ENCODE results near the gene MCTP2. TPM values are rescaled to one million over a fixed set of nuclear protein-coding genes. Genes with fewer than 3 reads are reported as not detected.

The MCTP2 gene
- total and polyA plus RNA-seq, 2 donors, result 3.9 to 37.3 TPM

DNA sequence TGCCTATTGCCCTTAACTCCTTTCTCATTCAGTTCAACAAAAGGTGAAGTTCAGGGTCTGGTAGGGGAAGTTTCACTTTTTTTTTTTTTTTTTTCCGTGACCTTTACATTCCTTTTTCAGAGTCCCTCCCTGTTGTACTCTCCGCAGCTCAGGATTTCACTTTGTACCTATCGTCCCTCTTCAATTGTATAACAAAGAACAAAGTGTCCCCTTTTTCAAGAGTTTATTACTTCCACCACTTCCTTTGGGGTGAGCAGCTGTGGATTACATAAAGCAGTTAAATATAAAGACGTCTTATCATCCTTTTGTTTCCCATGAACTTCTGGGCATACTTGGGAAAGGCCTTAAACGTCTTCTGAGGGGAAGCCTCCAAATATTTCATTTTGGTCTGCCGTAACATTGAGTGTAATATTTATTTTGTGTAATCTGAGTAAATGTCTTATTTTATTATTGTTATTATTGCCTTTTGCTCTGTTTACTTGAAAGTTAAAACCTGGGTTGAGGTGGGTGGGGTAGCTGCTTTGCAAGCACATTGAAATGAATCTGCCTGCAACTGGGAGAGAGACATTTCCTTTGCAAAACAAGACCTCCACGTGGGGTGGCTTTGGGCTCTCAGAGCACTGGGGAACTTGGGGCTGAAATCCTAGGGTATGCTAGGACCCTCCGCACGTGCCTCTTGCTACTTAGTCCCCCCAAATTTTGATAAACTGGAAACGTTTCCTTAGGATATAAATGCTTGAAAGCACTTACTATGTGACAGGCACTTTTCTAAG, 169.4 kb downstream of the MCTP2 start:
- Histone ChIP-seq H3K4me3 (ENCODE audit: low read depth, low read length) (no peak overlapping the region), H3K36me3 (ENCODE audit: insufficient read depth) (no peaks in the 10 kb centered on the region), H3K4me1 (ENCODE audit: insufficient read depth) (no peaks in the 10 kb centered on the region), H3K27ac (ENCODE audit: low read depth) (no peak overlapping the region)
- 44% methylated on average over 10 of the region's 10 CpGs for WGBS
- DNase-seq (ENCODE audit: extremely low spot score), result no peak

DNA sequence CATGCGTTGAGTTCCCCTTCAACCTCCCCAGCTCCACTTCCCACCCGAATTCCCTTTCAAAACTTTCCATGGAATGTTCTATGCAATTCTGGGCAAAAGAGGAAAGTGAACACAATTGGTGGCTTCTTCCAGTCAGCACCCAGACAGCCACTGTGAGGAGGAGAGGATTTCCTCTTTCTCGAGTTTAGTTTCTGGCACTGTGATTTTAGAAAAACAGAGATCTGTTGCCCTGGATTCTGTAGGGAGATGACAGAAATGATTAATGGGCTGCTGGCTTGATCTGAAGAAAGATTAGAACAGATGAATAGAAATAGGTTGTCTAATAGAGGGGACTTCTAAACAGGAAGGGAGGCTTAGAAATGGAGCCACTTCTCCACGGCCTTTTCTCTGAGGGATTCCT, 172.0 kb downstream of the MCTP2 start:
- no peak for DNase-seq (ENCODE audit: extremely low spot score)
- WGBS, result 31% methylated on average over 4 of the region's 4 CpGs
- no peak overlapping the region for H3K4me3 ChIP-seq (ENCODE audit: low read depth, low read length)

DNA sequence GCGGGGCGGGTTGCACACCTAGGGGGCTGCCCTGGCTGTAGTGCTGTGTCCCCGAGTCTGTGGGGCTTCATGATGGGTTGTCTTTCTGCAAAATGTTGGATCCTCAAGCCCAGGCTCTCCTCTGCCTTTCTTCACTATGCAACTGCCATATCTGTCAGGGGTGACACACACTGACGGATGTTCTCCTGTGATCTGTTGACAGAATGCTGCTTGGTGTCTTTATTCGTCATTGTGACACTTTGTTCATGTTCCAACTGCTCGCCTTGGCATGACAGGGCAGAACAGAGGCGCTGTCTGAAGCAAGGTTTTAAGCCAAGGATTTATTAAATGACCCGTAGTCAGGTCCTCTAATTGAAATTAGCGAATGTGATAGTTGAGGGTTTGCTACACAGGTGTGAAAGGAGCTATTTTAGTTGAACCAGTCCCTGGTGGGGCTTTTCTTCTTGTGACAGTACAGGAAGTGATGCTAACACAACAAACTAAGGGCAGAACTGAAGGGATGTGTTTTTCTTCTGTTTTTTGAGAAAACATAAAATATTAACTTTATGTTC, 173.4 kb downstream of the MCTP2 start:
- no peak overlapping the region for H3K4me3 ChIP-seq (ENCODE audit: low read depth, low read length)
- DNase-seq (ENCODE audit: extremely low spot score), result no peak
- H3K27ac ChIP-seq (ENCODE audit: low read depth), result no peak overlapping the region
- no peaks in the 10 kb centered on the region for H3K36me3 ChIP-seq (ENCODE audit: insufficient read depth)
- 80% methylated on average over 9 of the region's 9 CpGs for WGBS
- no peaks in the 10 kb centered on the region for H3K4me1 ChIP-seq (ENCODE audit: insufficient read depth)

More for the DNA sequence above, 172.0 kb downstream of the MCTP2 start:
- Histone ChIP-seq H3K36me3 (ENCODE audit: insufficient read depth) (no peaks in the 10 kb centered on the region), H3K27ac (ENCODE audit: low read depth) (no peak overlapping the region), H3K4me1 (ENCODE audit: insufficient read depth) (no peaks in the 10 kb centered on the region)

DNA sequence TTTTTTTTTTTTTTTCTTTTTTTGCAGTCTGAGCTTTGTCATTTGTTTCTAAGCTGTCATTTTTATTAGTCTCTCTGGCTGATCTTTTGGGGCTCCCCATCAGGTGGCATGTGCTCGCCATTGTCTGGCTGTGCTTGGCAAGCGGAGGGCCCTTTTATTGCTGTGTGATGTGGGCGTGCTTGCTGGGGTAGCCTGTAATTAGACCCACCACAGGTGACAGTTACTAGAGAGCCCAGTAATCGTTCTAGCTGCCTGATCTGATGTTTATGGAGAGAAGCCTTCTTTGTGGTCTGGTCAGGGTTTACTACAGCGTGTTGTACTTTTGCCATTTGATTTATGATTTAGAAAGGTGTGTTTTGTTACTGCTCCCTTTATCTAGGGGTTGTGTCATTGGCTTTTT, 179.9 kb downstream of the MCTP2 start:
- H3K36me3 ChIP-seq (ENCODE audit: insufficient read depth), result no peaks in the 10 kb centered on the region
- 69% methylated on average over 5 of the region's 5 CpGs for WGBS
- DNase-seq (ENCODE audit: extremely low spot score), result no peak

DNA sequence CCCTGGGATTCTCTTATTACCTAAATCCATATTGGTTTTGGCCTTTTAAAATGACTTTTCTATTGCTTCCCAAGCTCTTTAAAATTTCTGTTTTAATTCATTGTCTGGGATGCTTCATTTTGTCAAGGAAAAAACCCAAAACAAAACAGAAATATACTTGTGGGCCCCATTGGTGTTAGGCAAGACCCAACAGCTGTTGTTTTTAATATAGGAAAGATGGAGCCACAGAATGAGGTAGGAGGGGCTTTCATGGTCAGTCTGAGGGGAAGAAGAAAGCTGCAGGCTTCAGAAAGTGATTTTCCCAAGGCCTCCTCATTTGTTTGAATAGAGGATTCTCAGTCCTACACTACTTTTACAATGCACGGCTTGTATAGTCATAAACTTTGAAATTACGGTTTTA, 180.5 kb downstream of the MCTP2 start:
- Histone ChIP-seq H3K4me3 (ENCODE audit: low read depth, low read length) (no peak overlapping the region), H3K36me3 (ENCODE audit: insufficient read depth) (no peaks in the 10 kb centered on the region), H3K4me1 (ENCODE audit: insufficient read depth) (no peaks in the 10 kb centered on the region), H3K27ac (ENCODE audit: low read depth) (no peak overlapping the region)
- DNase-seq (ENCODE audit: extremely low spot score), result no peak
- WGBS, result 90% methylated on average over 2 of the region's 2 CpGs

More for the DNA sequence above, 179.9 kb downstream of the MCTP2 start:
- Histone ChIP-seq H3K4me3 (ENCODE audit: low read depth, low read length) (no peak overlapping the region), H3K27ac (ENCODE audit: low read depth) (no peak overlapping the region), H3K4me1 (ENCODE audit: insufficient read depth) (no peaks in the 10 kb centered on the region)

DNA sequence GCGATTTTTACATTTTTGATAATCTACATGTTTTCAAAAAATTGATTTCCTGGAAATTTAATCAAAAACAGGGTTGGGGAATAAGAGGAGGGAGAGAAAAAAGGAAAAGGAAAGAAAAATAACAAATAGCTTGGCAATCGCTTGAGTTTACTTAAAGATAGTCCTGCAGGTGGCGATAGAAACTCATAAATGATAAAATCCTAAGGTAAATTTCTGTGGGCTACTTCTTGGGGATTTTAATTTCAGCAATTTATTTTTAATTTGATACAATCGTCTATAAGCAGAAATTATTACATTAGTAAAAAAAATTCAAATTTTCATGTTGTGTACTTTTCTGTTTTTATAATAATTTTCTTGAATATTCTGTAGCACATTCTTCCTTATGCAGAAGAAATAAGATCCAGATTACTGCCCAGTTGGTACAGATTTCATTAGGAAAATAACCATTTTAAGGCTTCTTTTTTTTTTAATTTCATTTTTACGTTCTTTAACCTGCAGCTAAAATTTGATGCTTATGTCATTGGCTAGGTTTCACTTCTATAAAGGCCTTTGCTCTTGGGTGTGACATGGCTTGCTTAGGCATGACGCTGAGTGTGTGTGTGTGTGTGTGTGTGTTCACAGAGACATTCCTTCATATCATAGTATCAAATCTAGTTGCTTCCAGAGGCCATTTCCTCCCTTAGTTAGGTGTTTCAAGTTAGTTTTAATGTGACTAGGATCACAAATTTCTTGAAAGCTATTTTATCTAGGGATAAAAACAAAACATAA, 181.8 kb downstream of the MCTP2 start:
- Histone ChIP-seq H3K4me3 (ENCODE audit: low read depth, low read length) (no peak overlapping the region), H3K27ac (ENCODE audit: low read depth) (no peak overlapping the region), H3K4me1 (ENCODE audit: insufficient read depth) (no peaks in the 10 kb centered on the region), H3K36me3 (ENCODE audit: insufficient read depth) (no peaks in the 10 kb centered on the region)
- WGBS, result 38% methylated on average over 6 of the region's 6 CpGs
- no peak for DNase-seq (ENCODE audit: extremely low spot score)

DNA sequence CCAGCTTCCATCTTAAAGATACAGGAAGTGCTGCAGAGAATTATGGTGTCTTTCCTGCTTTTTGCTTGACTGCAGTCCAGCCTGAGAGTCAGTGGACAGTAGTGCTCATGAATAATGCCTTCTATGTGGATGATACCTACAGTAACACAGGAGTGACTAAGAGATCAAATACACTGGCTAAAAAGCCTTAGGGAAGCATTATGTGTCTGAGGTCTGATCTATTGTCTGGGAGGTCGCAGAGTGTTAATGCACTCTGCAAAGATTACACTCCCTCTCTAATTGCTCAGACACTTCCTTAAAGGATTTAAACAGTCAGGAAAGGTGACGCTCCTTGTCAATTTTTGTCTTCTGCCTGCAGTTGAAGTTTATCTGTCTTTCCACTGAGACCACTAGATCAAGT, 183.6 kb downstream of the MCTP2 start:
- H3K36me3 ChIP-seq (ENCODE audit: insufficient read depth), result no peaks in the 10 kb centered on the region
- DNase-seq (ENCODE audit: extremely low spot score), result no peak
- H3K4me3 ChIP-seq (ENCODE audit: low read depth, low read length), result no peak overlapping the region
- H3K4me1 ChIP-seq (ENCODE audit: insufficient read depth), result no peaks in the 10 kb centered on the region
- H3K27ac ChIP-seq (ENCODE audit: low read depth), result no peak overlapping the region
- 84% methylated on average over 2 of the region's 2 CpGs for WGBS

DNA sequence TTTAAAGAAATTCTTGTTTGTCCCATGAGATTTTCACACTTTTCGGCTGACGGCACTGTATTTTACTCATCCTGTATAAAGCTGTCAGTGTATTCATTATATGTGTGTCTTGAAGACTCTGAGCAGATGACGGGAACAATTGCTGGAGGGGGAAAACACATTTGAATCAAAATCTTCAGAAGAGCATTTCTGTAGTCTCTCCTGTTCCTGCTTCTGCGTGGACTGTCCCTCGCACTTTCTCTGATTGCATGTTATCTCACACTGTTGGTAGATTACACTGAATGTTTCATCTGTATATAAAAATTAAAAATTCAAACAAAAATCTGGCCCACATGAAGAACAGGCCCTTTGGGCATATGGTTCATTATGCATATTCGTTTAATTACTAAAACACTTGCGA, 184.9 kb downstream of the MCTP2 start:
- Histone ChIP-seq H3K4me3 (ENCODE audit: low read depth, low read length) (no peak overlapping the region), H3K36me3 (ENCODE audit: insufficient read depth) (no peaks in the 10 kb centered on the region), H3K4me1 (ENCODE audit: insufficient read depth) (no peaks in the 10 kb centered on the region), H3K27ac (ENCODE audit: low read depth) (no peak overlapping the region)
- 95% methylated on average over 7 of the region's 7 CpGs for WGBS
- DNase-seq (ENCODE audit: extremely low spot score), result no peak

DNA sequence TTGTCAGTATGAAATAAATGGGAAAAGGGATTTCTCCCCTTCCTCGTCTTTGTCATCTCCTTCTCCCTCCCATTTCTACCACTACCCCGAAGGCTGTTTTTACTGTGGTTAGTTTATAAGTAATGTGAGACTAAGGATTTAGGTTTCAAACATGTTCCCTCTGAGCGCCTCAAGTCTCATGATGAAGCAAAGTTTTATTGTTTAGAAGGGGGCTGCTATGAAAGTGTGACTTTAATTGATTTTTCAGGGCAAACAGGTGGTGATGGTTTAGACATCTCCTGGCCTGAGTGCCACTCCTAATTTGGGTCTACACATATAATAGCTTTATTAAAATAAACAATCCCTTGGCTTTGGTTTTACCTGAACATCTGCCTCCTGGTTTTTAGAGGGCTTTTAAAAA, 185.5 kb downstream of the MCTP2 start:
- Histone ChIP-seq H3K4me1 (ENCODE audit: insufficient read depth) (no peaks in the 10 kb centered on the region), H3K36me3 (ENCODE audit: insufficient read depth) (no peaks in the 10 kb centered on the region), H3K4me3 (ENCODE audit: low read depth, low read length) (no peak overlapping the region), H3K27ac (ENCODE audit: low read depth) (no peak overlapping the region)
- 71% methylated on average over 3 of the region's 3 CpGs for WGBS
- DNase-seq (ENCODE audit: extremely low spot score), result no peak

DNA sequence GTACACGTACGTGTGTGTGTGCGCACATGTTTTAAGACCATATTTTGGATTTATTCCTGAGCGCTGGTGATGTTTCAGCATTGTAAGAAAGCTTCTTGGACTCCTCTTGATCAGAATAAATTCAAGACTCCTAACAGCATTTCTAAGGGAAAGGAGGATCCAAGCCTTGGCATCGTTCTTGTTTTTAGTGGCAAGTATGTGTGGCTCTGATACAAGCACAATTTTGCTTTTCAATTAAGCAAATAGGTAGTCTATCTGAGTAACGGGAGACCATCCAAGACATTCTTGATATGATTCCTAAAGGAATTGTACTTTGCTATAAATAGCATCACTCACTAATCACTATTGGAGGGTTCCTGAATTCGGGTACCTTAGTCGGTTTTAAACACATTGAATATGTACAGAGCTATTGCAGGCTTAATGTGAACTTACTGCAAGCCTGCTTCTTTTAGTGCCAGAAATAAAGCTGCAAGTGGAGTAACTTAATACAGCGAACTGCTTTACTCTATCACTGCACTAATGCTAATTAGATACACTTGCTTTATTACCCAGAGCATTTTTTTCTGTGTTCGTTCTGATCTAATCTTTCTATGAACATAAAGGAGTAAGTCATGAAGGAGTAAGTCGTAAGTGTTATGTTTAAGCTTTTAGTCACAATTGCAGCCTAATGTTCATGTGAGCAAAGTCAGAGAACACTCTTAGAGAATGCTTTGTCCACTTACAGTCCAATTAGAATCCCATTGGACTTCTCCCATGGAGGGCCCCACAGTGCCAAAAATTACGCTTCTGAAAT, 186.3 kb downstream of the MCTP2 start:
- no peak for DNase-seq (ENCODE audit: extremely low spot score)
- no peaks in the 10 kb centered on the region for H3K4me1 ChIP-seq (ENCODE audit: insufficient read depth)
- no peak overlapping the region for H3K27ac ChIP-seq (ENCODE audit: low read depth)
- H3K36me3 ChIP-seq (ENCODE audit: insufficient read depth), result no peaks in the 10 kb centered on the region
- WGBS, result 61% methylated on average over 12 of the region's 12 CpGs
- no peak overlapping the region for H3K4me3 ChIP-seq (ENCODE audit: low read depth, low read length)

DNA sequence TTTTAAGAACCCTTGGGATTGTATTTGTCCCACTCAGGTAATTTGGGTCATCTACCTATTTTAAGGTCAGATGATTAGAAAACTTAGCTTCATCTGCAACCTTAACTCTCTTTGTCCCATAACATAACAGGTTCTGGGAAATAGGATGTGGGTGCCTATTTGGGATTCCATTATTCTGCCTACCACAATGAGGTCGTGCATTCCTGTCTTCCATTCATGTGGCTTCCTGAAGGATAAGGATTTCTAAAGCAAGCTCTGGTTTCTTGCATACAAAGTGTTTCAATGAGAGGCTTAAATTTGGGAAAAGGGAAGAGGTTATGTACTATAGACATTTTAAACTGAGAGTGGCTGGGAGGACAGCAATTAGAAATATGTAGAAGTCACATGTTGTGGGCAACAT, 190.3 kb downstream of the MCTP2 start:
- H3K4me1 ChIP-seq (ENCODE audit: insufficient read depth), result no peaks in the 10 kb centered on the region
- WGBS, result 66% methylated on average over 1 of the region's 1 CpG
- DNase-seq (ENCODE audit: extremely low spot score), result no peak
- H3K4me3 ChIP-seq (ENCODE audit: low read depth, low read length), result no peak overlapping the region
- no peak overlapping the region for H3K27ac ChIP-seq (ENCODE audit: low read depth)
- H3K36me3 ChIP-seq (ENCODE audit: insufficient read depth), result no peaks in the 10 kb centered on the region

DNA sequence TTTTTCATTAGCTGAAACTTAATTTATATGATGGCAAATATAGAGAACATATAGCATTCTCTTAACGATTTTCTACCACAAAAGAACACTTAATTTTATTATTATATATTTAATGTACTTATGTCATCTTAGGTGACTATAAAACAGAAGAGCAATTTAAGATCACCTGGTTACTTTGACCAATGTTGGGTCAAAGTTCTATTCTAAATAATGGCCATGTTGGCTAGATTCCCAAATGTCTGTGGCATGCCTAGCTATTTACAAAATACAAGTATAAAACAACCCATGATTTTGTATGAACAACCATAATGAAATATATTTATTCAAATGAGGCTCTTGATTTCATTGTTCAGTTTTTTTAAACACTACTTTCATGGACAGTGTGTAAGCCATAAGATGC, 200.9 kb downstream of the MCTP2 start:
- Histone ChIP-seq H3K27ac (ENCODE audit: low read depth) (no peak overlapping the region), H3K4me1 (ENCODE audit: insufficient read depth) (no peaks in the 10 kb centered on the region), H3K4me3 (ENCODE audit: low read depth, low read length) (no peak overlapping the region), H3K36me3 (ENCODE audit: insufficient read depth) (no peaks in the 10 kb centered on the region)
- 89% methylated on average over 1 of the region's 1 CpG for WGBS
- no peak for DNase-seq (ENCODE audit: extremely low spot score)

DNA sequence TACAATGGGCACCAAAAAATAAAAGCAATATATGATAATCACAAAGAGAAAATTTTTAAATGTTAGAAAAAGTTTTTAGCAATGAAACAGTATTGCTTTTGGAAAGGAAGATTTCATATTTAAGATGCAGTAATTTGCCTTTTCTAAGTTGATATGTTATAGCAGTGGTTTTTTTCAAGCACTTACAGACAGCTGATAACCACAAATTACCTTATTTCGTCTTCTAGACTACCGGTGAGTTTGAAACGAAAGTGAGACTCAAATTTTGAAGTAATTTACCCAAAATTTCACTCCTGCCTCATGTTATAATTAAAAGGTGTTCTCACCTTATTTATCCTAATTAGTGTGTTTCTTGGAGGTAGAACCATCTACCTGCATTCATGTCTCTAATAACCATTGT, 207.8 kb downstream of the MCTP2 start:
- DNase-seq (ENCODE audit: extremely low spot score), result no peak
- 93% methylated on average over 3 of the region's 3 CpGs for WGBS
- Histone ChIP-seq H3K36me3 (ENCODE audit: insufficient read depth) (no peaks in the 10 kb centered on the region), H3K4me1 (ENCODE audit: insufficient read depth) (no peaks in the 10 kb centered on the region), H3K4me3 (ENCODE audit: low read depth, low read length) (no peak overlapping the region), H3K27ac (ENCODE audit: low read depth) (no peak overlapping the region)
